SK-N-SH treated with all-trans-retinoic acid at 6 μM for 48 hours (cell line): ENCODE results near the gene GALNT5.

Experiments used
- ATAC-seq: fragments of 200-7000 bp; cut with Tn5 transposase; 3 replicates; pipeline ENCODE4 v1.9.1; 2020; ENCODE audit warnings: mild to moderate bottlenecking, moderate library complexity
- ARNTL ChIP-seq: fragments of 450-650 bp; formaldehyde crosslinking; IDR thresholded peaks from 2 replicates; pipeline ENCODE4 v1.5.0; 2020; ENCODE audit warnings: low read depth, mild to moderate bottlenecking, moderate library complexity, borderline replicate concordance
- BACH2 ChIP-seq: fragments of 250-450 bp; sonication (Bioruptor Pico); IDR thresholded peaks from 2 replicates; pipeline ENCODE4 v1.9.0; 2021; ENCODE audit warnings: mild to moderate bottlenecking, borderline replicate concordance
- CSDC2 ChIP-seq: fragments of 250-450 bp; sonication (Bioruptor Pico); IDR thresholded peaks from 2 replicates; pipeline ENCODE4 v1.5.0; 2020; ENCODE audit warnings: mild to moderate bottlenecking, moderate library complexity
- ESRRG ChIP-seq: fragments of 250-450 bp; sonication (Bioruptor Pico); IDR thresholded peaks from 2 replicates; pipeline ENCODE4 v1.6.1; 2021; ENCODE audit warnings: mild to moderate bottlenecking
- ISL1 ChIP-seq: fragments of 250-450 bp; sonication (Bioruptor Pico); IDR thresholded peaks from 2 replicates; pipeline ENCODE4 v2.1.2; 2022; ENCODE audit warnings: mild to moderate bottlenecking, moderate library complexity
- OSR1 ChIP-seq: fragments of 250-450 bp; sonication (Bioruptor Pico); IDR thresholded peaks from 2 replicates; pipeline ENCODE4 v1.8.0; 2022; ENCODE audit warnings: moderate library complexity, mild to moderate bottlenecking, inconsistent platforms
- PPARA ChIP-seq: fragments of 250-450 bp; sonication (Bioruptor Pico); IDR thresholded peaks from 2 replicates; pipeline ENCODE4 v1.5.0; 2020; ENCODE audit warnings: mild to moderate bottlenecking, borderline replicate concordance
- RARB ChIP-seq: fragments of 250-450 bp; sonication (Bioruptor Pico); IDR thresholded peaks from 2 replicates; pipeline ENCODE4 v1.8.0; 2021; ENCODE audit warnings: mild to moderate bottlenecking, moderate library complexity
- SNAI2 ChIP-seq: fragments of 250-450 bp; sonication (Bioruptor Pico); IDR thresholded peaks from 2 replicates; pipeline ENCODE4 v1.5.0; 2020; ENCODE audit warnings: mild to moderate bottlenecking, moderate library complexity
- TCF4 ChIP-seq: fragments of 250-450 bp; sonication (Bioruptor Pico); IDR thresholded peaks from 2 replicates; pipeline ENCODE4 v1.8.0; 2021; ENCODE audit warnings: mild to moderate bottlenecking, moderate library complexity, borderline replicate concordance
- TOX ChIP-seq: fragments of 250-450 bp; sonication (Bioruptor Pico); IDR thresholded peaks from 2 replicates; pipeline ENCODE4 v1.8.0; 2021; ENCODE audit warnings: mild to moderate bottlenecking, moderate library complexity, borderline replicate concordance
- ZC3H10 ChIP-seq: fragments of 250-450 bp; sonication (Bioruptor Pico); IDR thresholded peaks from 2 replicates; pipeline ENCODE4 v1.5.1; 2021; ENCODE audit warnings: mild to moderate bottlenecking, moderate library complexity
- ZFP3 ChIP-seq: fragments of 250-450 bp; sonication (Bioruptor Pico); IDR thresholded peaks from 2 replicates; pipeline ENCODE4 v1.5.0; 2020; ENCODE audit warnings: mild to moderate bottlenecking, moderate library complexity
- ZFP30 ChIP-seq: fragments of 450-650 bp; formaldehyde crosslinking; IDR thresholded peaks from 2 replicates; pipeline ENCODE4 v1.5.0; 2022; ENCODE audit warnings: mild to moderate bottlenecking, moderate library complexity
- ZNF565 ChIP-seq: fragments of 450-650 bp; formaldehyde crosslinking; conservative IDR thresholded peaks from 2 replicates; pipeline ENCODE4 v1.5.0; 2020; ENCODE audit warnings: low read depth, mild to moderate bottlenecking, moderate library complexity
- ZNF70 ChIP-seq: fragments of 450-650 bp; formaldehyde crosslinking; IDR thresholded peaks from 2 replicates; pipeline ENCODE4 v1.5.0; 2020; ENCODE audit warnings: mild to moderate bottlenecking, moderate library complexity
- ZNF8 ChIP-seq: fragments of 450-650 bp; formaldehyde crosslinking; IDR thresholded peaks from 2 replicates; pipeline ENCODE4 v1.5.0; 2020; ENCODE audit warnings: mild to moderate bottlenecking, moderate library complexity
- TF ChIP-seq, protein P1 (sequence below): fragments of 250-450 bp; sonication (Bioruptor Pico); IDR thresholded peaks from 2 replicates; pipeline ENCODE4 v1.8.0; 2021; ENCODE audit warnings: low read depth, mild to moderate bottlenecking, moderate library complexity, borderline replicate concordance
- TF ChIP-seq, protein P2 (sequence below): fragments of 250-450 bp; sonication (Bioruptor Pico); IDR thresholded peaks from 2 replicates; pipeline ENCODE4 v1.5.0; 2020; ENCODE audit warnings: mild to moderate bottlenecking, moderate library complexity
- TF ChIP-seq, protein P3 (sequence below): fragments of 250-450 bp; sonication (Bioruptor Pico); IDR thresholded peaks from 2 replicates; pipeline ENCODE4 v1.8.0; 2020; ENCODE audit warnings: mild to moderate bottlenecking, moderate library complexity, borderline replicate concordance
- TF ChIP-seq, protein P4 (sequence below): fragments of 250-450 bp; sonication (Bioruptor Pico); IDR thresholded peaks from 2 replicates; pipeline ENCODE4 v1.5.1; 2020; ENCODE audit warnings: low read depth, mild to moderate bottlenecking, moderate library complexity
- TF ChIP-seq, protein P5 (sequence below): fragments of 250-450 bp; sonication (Bioruptor Pico); IDR thresholded peaks from 2 replicates; pipeline ENCODE4 v1.5.1; 2021; ENCODE audit warnings: mild to moderate bottlenecking, moderate library complexity

Gene GALNT5

DNA sequence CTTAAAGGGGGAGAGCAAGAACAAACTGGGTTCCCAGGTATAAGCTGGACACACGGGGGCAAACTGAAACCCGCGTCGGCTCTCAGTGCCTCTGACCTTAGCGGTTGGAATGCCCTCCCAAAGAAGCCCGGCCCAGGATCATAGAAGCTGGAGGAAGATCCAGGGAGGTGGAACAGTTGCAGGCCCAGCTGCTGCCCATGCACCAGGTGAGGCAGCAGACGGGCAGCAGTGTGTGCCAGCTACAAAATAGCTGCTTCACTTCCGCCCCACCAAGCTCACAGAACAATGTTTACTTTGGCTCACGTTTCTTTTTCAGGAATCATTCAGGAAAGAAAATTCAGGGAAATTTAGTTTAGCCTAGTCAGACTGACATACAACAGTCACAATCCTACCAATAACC lies 72.0 kb downstream of the GALNT5 start (continued):
- TF ChIP-seq ESRRG (CRISPR knock-in tag) = no peak

DNA sequence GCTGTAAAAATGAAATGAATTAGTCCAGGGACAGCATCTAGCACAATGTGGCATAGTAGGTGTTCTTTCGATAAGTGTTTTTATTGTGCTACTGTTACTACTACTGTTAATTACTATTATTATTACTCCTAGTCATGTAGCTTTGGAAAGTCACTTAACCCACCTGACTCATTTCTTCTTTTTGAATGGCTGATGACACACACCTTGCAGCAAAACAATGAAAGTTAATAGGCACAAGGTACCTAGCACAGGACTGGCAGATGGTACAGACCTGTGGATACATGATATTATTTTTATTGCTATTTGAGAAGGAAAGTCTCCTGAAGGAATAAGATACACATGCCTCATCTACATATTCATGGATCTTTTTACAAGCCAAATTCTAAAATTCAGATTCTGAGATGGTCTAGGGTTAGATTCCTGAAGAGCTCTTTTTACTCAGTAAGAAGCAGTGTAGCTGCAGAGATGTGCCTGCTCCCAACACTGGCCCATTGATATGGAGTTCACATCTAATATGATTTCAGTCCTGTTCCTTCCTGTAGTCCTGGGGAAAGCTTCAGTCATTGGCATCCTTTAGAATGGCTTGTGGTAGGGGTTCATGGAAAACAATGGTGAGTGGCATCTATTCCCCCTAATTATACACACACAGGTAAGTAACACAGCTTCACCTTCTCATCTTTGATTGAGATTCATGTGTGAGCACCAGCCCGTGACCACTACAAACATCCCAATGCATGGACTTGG lies 76.0 kb downstream of the GALNT5 start:
- TF ChIP-seq, protein P1, sequence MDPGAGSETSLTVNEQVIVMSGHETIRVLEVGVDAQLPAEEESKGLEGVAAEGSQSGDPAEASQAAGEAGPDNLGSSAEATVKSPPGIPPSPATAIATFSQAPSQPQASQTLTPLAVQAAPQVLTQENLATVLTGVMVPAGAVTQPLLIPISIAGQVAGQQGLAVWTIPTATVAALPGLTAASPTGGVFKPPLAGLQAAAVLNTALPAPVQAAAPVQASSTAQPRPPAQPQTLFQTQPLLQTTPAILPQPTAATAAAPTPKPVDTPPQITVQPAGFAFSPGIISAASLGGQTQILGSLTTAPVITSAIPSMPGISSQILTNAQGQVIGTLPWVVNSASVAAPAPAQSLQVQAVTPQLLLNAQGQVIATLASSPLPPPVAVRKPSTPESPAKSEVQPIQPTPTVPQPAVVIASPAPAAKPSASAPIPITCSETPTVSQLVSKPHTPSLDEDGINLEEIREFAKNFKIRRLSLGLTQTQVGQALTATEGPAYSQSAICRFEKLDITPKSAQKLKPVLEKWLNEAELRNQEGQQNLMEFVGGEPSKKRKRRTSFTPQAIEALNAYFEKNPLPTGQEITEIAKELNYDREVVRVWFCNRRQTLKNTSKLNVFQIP (CRISPR knock-in tag) = no peak
- TF ChIP-seq BACH2 (CRISPR knock-in tag) = no peak
- TF ChIP-seq SNAI2 (CRISPR knock-in tag) = no peak
- TF ChIP-seq ISL1 (CRISPR knock-in tag) = no peak
- no peak for TF ChIP-seq RARB (CRISPR knock-in tag)
- no peak for TF ChIP-seq ZNF565
- TF ChIP-seq, all 23 proteins: peak for 0
- no peak for ATAC-seq

DNA sequence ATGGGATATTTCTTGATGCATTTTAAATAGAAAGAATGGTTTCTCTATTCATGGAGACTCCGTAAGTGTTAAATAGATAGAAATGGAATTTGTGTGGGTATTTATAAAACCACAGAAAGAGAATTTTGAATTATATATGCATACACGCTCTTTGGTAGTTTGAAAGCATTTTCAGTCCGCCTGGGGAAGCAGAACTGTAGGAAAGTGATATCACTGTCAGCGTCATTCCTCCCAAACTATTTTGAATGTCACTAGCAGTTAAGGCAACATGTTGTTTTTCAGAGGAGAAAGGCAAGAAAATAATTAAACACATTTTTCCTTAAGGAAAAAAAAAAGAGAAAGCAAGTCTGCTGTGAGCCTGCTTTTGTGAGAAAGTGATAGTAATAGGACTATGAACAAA lies 76.8 kb downstream of the GALNT5 start:
- TF ChIP-seq ZNF8 (CRISPR knock-in tag) = no peak
- TF ChIP-seq ZFP30 = no peak
- TF ChIP-seq, protein P2, sequence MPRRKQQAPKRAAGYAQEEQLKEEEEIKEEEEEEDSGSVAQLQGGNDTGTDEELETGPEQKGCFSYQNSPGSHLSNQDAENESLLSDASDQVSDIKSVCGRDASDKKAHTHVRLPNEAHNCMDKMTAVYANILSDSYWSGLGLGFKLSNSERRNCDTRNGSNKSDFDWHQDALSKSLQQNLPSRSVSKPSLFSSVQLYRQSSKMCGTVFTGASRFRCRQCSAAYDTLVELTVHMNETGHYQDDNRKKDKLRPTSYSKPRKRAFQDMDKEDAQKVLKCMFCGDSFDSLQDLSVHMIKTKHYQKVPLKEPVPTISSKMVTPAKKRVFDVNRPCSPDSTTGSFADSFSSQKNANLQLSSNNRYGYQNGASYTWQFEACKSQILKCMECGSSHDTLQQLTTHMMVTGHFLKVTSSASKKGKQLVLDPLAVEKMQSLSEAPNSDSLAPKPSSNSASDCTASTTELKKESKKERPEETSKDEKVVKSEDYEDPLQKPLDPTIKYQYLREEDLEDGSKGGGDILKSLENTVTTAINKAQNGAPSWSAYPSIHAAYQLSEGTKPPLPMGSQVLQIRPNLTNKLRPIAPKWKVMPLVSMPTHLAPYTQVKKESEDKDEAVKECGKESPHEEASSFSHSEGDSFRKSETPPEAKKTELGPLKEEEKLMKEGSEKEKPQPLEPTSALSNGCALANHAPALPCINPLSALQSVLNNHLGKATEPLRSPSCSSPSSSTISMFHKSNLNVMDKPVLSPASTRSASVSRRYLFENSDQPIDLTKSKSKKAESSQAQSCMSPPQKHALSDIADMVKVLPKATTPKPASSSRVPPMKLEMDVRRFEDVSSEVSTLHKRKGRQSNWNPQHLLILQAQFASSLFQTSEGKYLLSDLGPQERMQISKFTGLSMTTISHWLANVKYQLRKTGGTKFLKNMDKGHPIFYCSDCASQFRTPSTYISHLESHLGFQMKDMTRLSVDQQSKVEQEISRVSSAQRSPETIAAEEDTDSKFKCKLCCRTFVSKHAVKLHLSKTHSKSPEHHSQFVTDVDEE (CRISPR knock-in tag) = no peak
- no peak for TF ChIP-seq ZNF70
- TF ChIP-seq CSDC2 = no peak
- TF ChIP-seq OSR1 (CRISPR knock-in tag) = no peak
- TF ChIP-seq ZFP3 (CRISPR knock-in tag) = no peak
- TF ChIP-seq, protein P3, sequence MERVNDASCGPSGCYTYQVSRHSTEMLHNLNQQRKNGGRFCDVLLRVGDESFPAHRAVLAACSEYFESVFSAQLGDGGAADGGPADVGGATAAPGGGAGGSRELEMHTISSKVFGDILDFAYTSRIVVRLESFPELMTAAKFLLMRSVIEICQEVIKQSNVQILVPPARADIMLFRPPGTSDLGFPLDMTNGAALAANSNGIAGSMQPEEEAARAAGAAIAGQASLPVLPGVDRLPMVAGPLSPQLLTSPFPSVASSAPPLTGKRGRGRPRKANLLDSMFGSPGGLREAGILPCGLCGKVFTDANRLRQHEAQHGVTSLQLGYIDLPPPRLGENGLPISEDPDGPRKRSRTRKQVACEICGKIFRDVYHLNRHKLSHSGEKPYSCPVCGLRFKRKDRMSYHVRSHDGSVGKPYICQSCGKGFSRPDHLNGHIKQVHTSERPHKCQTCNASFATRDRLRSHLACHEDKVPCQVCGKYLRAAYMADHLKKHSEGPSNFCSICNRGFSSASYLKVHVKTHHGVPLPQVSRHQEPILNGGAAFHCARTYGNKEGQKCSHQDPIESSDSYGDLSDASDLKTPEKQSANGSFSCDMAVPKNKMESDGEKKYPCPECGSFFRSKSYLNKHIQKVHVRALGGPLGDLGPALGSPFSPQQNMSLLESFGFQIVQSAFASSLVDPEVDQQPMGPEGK (CRISPR knock-in tag) = no peak
- no peak for TF ChIP-seq TCF4 (CRISPR knock-in tag)
- no peak for TF ChIP-seq ARNTL (CRISPR knock-in tag)
- no peak for TF ChIP-seq SNAI2 (CRISPR knock-in tag)
- TF ChIP-seq, protein P4, sequence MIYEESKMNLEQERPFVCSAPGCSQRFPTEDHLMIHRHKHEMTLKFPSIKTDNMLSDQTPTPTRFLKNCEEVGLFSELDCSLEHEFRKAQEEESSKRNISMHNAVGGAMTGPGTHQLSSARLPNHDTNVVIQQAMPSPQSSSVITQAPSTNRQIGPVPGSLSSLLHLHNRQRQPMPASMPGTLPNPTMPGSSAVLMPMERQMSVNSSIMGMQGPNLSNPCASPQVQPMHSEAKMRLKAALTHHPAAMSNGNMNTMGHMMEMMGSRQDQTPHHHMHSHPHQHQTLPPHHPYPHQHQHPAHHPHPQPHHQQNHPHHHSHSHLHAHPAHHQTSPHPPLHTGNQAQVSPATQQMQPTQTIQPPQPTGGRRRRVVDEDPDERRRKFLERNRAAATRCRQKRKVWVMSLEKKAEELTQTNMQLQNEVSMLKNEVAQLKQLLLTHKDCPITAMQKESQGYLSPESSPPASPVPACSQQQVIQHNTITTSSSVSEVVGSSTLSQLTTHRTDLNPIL (CRISPR knock-in tag) = no peak
- no peak for TF ChIP-seq ESRRG (CRISPR knock-in tag)
- TF ChIP-seq ZC3H10 (CRISPR knock-in tag) = no peak
- ATAC-seq = no peak

DNA sequence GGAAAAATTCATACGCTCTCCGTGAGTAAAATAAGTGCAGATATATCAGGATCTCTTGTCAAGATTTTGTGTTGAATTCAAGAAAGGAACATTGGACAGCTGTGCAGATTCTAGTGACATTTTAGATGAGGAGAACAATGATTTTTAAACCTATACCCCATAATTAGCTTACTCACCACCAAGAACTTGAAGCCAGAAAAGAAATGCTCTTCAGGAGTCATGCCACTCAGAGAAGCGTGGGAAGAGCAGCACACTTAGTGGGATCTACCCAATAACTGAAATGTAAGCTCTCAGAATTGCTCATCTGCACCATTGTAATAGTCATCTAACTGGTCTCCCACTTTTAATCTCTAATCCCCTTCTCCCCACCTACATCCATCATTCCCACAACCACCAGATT lies 77.3 kb downstream of the GALNT5 start:
- ATAC-seq = no peak
- no peak for TF ChIP-seq RARB (CRISPR knock-in tag)
- TF ChIP-seq, protein P4 (CRISPR knock-in tag) = no peak
- no peak for TF ChIP-seq ZNF8 (CRISPR knock-in tag)
- TF ChIP-seq TOX (CRISPR knock-in tag) = no peak
- TF ChIP-seq, protein P3 (CRISPR knock-in tag) = no peak
- no peak for TF ChIP-seq ZNF565
- TF ChIP-seq, protein P5, sequence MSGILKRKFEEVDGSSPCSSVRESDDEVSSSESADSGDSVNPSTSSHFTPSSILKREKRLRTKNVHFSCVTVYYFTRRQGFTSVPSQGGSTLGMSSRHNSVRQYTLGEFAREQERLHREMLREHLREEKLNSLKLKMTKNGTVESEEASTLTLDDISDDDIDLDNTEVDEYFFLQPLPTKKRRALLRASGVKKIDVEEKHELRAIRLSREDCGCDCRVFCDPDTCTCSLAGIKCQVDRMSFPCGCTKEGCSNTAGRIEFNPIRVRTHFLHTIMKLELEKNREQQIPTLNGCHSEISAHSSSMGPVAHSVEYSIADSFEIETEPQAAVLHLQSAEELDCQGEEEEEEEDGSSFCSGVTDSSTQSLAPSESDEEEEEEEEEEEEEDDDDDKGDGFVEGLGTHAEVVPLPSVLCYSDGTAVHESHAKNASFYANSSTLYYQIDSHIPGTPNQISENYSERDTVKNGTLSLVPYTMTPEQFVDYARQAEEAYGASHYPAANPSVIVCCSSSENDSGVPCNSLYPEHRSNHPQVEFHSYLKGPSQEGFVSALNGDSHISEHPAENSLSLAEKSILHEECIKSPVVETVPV = no peak
- no peak for TF ChIP-seq PPARA (CRISPR knock-in tag)
- TF ChIP-seq ZC3H10 (CRISPR knock-in tag) = no peak
- TF ChIP-seq OSR1 (CRISPR knock-in tag) = no peak
- TF ChIP-seq ESRRG (CRISPR knock-in tag) = no peak
- TF ChIP-seq TCF4 (CRISPR knock-in tag) = no peak
- TF ChIP-seq CSDC2 = no peak
